HG03571 (cell line): Measurements from ENCODE around the gene IL36A.

Experiments
- ATAC-seq: cut with Tn5 transposase; IDR thresholded peaks from one replicate; pipeline ENCODE4 v1.9.1; 2021; ENCODE audit not compliant: unreplicated experiment

IL36A gene, protein sequence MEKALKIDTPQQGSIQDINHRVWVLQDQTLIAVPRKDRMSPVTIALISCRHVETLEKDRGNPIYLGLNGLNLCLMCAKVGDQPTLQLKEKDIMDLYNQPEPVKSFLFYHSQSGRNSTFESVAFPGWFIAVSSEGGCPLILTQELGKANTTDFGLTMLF

DNA sequence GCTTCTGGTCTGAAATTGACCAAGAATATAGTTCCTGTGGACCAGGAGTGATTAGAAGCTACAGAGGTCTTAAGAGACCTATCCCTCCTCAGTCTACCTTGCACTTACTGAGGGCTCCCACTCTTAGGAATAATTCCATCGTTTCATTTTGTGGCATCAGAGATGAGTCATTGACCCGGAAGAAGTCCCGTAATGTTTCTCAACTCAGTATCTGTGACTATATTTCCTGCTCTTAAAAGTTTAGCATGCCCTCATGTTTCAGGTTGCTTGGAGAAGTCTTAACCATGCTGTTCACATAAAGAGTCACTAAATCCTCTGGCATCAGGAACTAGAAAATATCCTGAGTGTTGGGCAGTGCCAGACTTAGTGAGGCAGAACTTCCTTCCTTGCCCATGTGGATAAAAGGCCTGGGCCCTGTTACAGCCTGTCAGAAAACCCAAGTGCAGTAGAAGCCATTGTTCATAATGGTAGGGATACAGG lies at the start of gene IL36A:
Gene IL36A, plus strand, starts transcription at position 430 of the 480 bp plus-strand sequence. CDS start 413 bp downstream, outside the sequence.
- ATAC-seq = no peak

DNA sequence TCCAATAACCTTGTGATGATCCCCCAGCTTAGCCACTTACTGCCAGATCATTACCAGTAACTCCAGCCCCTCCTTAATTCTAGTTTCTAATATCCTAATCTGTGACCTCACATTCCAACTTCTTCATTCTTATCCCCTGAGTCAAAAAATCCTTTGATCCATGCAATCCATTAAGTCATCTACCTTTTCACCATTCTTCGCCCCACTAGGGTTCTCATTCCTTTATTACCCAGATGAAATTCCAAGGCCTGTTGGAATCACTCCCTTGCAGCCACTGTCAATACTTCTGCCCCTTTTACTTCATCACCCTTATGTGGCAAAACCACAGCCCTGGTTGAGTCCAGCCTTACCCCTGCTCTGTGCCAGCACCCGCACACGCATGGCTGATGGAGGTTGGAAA lies 47.7 kb upstream of the IL36A start:
- ATAC-seq = no peak

DNA sequence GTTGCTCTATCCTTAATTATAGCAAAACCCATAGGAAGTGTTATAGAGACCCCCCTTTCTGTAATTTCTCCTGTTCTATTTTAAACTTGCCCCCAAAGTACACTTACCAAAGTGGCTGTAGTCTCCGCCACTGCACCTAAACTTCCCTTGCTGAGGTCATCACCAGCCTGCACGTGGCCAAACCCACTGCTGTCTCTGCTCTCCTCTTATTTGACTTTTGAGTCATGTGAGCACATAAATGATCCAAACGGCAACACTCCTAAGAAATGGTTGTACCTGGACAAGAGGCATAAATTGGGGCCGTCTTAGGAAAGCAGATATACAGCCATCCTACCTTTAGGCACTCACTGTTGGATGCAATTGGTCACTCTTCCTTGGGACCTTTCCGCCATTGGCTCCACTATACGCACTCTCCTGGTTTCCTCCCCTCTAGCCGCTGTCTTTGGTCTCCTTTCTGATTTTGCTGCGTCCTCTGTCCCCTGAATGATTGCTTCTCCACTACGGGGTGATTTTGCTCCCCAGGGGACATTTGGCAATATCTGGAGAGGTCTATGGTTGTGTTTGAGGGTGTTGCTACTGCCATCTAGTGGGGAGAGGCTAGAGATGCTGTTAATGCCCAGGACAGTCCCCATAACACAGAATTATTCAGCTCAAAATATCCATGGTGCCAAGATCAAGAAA lies 46.7 kb upstream of the IL36A start:
- ATAC-seq = no peak

DNA sequence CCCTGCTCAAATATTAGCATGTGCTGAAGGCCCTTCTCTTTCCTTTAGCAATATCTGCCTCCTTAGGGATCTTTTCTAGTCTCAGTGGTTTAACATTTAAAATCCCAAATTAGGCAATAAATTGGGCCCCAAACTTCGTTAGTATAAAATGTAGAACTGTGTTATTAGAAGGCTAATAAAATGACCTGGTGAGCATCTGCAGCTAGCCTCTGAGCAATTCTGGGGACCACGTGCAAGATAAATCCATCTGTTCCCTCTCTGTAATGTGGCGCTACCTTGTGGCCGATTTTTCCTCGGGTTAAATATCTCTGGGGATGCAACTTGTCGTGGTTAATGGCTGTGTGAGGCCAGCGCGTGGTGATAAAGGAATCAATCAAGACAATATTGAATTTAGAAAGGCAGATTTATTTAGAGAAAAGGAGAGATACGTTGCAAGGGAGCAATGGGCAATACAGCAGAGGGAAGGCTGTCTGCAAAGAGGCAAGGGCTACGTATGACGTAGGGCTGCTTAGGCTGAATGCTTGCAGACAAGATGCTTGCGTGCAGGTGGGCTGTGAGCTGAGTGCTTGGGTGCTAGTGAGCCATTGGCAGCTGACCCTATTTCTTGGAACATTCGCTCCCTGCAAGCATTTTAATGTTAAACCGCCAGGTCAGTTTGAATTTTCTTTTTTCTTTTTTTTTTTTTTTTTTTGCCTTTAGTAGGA lies 46.0 kb upstream of the IL36A start:
- no peak for ATAC-seq

DNA sequence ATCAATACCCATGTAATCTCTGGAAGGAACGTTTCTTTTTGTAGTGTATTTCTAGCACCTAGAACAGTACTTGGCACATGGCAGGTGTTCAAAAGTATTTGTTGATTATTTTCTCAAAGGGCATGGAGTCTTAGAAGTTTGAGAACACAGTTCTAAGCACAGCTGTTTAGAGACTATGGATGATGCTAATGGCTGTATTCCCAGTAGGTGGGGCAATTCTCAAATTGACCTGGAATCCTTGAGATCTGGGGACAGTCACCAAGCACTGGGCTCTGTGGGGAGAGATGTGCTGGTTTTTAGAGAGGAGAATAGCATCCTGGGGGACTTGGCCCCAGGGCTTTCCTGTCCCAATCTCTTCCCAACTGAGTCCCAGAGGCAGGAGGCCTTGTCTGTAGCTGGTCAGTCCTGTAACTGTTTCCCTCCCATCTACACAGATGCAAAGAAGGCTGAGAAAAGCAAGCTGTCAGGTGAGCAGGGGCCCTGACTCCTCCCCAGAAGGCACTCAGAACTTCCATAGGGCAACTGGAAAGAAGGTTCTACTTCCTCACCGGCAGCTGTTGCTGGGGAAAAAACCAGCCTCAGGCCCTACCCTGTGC lies 44.9 kb upstream of the IL36A start:
- ATAC-seq = no peak

DNA sequence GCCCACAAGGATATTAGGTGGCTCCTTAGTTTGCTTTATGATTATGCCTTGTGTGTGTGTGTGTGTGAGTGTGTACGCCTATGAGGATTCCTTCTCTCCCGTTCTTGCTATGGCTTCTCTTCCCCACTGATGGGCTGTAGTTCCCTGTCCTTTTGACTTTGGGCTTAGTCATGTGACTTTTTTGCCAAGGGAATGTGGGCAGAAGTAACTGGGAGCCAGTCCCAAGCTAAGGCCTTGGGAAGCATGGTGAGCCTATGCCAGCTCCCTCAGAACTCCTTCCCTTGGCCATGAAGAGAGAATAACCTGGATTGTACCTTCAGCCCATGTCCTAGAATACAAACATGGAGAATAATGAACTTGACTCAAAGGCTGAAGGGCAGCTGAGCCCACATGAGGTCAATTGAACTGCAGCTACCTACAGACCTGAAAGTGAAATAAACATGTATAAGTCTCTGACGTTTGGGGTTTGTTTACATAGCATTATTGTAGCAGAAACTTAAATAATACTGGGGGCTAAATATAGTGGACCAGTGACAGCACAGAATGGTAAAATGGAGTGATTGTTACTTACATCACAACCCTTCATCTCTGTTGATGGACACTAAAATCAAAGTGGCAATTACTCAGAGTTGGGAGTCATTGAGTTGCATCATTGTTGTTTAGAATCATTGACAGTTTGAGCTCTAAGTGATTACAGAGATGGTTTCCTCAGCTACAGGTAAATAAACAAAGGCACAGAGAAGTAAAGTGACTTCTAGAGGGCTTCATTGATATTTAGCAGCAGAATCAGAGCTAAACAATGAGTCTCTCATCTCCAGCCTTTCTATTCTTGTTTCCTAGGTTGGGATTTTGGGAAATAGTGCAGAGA lies 42.7 kb upstream of the IL36A start:
- no peak for ATAC-seq

DNA sequence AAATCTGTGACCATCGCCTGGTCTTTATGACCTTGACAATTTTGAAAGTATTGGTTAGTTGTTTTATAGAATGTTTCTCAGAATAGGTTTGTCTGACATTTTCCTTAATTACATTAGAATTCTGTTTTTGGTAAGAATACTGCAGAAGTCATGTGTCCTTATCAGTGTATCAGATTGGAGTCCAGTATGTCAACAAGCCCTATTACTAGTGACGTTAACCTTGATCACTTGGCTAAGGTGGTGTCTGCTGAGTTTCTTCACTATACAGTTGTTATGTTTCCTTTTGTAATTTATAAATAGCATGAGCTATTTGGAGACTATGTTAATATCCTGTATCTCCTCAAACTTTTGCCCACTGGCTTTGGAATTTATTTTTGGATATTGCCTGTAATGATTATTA lies 38.2 kb upstream of the IL36A start:
- ATAC-seq = no peak

DNA sequence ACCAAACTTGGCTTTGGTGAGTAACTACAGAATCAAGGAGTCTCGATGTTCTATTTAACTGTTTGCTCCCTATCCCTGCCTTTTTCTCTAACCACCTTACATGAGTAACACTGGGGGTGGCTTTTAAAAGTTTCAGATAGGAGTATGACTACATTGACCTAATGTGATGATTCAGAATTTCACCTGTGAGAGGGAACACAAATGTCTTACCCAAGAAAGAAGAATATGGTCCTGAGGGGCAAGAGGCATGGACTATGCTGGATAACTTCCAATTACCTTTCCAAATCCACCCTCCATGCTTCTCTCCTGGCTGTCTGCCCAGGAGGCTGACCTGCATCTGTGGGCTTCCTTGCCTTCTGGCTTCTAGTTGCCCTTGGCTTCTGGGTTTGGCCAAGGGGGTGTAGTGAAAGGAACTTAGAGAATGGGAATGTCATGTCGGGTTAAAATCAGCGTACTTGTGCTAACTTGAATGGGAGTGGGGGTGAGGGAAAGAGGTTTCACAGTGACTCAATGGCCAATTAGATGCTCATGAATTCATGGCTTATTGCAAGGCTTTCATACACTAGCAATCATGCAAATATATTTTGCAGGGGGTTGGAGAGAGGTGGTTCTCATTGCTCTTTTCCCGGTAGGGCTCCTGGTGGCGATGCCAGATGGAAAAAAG lies 32.7 kb upstream of the IL36A start:
- no peak for ATAC-seq

DNA sequence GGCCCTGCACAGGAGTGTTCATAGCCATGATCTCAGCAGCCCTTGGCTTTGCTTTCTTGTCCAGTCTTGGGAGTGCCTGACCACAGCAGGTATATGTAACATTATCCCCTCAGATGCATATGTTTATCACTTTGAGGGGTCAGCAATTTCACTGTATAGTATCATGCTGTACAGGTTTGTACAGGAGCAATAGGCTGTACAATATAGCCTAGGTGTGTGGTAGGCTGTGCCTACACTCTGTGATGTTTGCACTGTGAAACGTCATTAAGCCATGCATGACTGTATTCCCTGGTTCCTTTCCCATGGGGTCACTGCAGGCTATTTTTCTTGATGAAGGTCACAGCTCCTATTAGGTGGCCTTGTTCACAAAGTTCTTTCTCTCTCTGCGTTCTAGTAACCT lies 32.1 kb upstream of the IL36A start:
- ATAC-seq = no peak

DNA sequence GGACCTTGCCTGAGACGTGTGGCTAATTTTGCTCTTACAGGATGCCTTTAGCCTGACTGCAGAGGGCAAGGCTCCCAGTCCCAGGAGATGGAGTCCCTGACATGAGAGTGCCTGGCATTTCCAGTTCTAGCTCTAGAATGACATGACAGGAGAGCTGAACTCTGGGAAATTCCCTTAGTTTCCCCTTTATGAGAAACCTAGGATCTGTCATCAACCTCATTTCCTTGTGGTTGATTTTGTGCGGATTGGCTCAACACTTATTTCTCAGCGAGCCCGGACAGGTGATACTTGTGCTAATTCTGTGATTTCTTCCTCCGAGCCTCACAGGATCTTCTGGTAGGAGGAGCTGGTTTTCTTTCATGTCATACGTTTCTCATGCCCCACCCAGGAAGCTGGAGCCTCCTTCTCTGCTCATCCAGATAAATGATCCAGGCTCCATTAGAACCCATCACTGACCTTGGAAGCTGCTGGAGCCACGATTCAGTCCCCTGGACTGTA lies 27.7 kb upstream of the IL36A start, which contains the start of gene IL36G:
Gene IL36G, plus strand, starts transcription at position 448 of the 498 bp plus-strand sequence. CDS start 633 bp downstream, outside the sequence.
- no peak for ATAC-seq

DNA sequence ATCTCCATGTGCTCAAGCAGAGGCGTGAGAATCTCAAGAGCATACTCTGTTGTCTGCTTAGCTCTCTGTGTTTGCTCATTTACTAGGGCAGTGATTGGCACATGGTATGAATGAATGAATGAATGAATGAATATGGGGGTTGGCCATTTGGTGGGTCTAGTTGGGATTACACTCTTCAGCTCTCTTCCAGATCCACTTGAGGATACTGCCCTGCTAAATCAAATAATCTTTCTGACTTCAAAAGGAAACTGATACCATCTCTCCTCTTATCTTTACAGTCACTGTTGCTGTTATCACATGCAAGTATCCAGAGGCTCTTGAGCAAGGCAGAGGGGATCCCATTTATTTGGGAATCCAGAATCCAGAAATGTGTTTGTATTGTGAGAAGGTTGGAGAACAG lies 25.5 kb upstream of the IL36A start:
- ATAC-seq = no peak

DNA sequence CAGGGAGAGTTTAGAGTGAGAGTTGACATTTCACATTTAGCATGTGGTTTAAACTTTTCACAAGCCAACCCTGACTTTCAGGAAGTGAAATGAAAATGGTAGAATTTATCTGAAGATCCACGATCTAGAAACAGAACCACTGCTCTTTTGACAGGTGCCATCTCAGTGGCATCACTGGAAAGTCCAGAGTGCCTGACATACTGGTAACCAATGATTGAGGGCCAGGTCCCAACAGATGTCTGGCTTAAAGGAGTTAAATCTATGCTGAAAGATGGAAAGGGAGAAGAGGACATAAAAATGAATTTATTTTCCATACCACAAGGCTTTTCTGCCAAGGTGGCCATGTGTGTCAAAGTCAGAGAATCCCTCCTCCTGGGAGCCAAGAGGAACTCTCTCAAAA lies 24.7 kb upstream of the IL36A start:
- no peak for ATAC-seq

DNA sequence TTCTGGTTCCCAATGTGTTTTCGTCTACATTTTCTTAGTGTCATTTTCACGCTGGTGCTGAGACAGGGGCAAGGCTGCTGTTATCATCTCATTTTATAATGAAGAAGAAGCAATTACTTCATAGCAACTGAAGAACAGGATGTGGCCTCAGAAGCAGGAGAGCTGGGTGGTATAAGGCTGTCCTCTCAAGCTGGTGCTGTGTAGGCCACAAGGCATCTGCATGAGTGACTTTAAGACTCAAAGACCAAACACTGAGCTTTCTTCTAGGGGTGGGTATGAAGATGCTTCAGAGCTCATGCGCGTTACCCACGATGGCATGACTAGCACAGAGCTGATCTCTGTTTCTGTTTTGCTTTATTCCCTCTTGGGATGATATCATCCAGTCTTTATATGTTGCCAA lies 20.2 kb upstream of the IL36A start:
- ATAC-seq = no peak

DNA sequence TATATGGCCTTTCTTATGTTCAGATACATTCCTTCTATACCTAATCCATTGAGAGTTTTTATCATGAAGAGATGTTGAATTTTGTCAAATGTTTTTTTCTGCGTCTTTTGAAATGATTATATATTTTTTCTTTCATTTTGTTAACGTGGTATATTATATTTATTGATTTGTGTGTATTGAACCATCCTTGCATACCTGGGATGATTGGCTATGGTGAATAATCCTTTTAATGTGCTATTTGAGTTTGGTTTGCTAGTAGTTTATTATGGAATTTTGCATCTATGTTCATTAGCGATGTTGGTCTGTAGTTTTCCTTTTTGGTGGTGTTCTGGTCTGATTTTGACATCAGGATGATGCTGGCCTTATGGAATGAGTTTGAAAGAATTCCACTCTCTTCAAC lies 15.6 kb upstream of the IL36A start:
- ATAC-seq = no peak

DNA sequence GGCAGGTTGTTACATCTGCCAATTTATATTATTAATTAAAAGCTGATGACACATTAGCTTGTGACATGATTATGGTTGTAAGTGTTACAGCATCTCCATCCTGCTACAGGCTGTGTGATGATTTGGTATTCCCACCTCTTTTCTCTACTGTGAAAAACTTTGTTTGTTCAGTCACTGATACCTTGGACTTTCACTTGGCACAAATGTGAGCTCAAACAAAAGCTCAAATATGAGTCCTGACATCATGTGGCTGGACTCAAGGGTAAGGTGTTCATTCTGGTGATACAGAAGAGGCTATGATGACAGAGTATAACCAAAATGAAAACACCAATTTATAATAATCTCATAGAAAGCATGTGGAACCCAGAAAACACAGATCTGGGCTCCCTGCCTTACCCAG lies 11.4 kb upstream of the IL36A start:
- no peak for ATAC-seq

DNA sequence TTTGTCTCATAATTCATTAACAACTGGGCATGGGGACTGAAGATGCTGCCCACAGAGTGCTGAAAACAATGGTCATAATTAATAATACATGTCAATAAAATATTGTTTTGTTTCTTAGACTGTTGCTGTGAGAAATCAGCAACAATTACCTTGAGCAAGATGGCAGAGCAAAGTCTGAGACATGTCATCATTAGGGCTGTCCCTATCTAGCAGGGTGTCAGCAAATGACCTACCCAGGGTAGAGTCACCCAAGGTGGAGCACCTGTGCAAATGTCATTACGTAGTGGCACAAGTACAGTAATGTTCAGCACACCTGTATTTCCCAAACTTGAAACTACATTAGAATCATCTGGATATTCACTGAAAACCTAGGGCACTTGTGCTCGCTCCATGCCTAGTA lies 10.6 kb upstream of the IL36A start:
- no peak for ATAC-seq

DNA sequence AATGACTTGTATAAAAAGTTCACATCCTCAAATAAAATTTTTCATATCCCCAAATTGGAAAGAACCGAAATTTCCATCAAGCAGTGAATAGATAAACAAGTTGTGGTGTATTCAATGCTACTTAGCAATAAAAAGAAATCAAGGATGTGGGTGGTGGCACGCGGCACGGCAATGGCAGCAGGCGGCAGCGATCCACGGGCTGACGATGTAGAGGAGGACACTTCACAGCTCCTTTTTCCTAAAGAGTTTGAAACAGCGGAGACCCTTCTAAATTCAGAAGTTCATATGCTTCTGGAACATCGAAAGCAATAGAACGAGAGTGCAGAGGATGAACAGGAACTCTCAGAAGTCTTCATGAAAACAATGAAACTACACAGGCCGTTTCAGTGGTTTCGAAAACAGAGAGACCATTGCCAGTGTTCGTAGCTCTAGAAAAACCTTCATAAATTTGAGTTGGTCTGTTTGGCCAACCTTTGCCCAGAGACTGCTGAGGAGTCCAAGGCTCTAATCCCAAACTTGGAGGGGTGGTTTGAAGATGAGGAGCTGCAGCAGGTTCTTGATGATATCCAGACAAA lies 9.8 kb upstream of the IL36A start:
- ATAC-seq = no peak

DNA sequence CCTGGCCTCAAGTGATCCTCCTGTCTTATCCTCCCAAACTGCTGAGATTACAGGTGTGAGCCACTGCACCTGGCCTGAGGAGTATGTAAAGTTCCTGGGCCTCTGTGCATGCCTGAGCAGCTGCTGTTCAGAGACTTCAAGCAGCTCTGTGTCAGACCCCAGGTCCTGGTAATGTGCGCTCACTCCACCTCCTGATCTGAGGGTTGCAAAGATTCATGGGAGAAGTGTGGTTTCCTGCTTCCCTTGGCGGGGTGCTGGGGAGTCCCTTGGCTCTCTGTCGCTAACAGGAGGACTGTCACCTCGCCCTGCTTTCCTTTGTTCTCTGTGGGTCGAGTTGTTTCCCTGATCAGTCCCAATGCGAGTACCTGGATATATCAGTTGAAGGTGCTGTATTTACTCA lies 8.6 kb upstream of the IL36A start:
- ATAC-seq = no peak

DNA sequence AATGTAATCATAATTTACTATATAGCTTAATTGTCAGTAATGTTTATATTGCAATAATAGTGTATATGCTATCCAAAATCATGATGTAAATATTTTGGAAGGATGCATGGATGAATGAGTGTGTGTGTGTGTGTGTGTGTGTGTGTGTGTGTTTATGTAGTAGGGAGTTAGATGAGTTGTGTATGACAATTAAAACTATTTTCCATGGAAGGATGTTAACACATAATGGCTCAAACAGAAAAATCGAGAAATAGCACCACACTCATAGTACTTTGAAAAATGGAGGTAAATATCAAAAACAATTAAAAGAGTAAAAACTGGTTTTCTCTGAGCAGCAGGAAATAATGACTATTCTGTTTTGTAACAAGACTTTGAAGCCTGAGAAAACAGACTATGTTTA lies 8.1 kb upstream of the IL36A start:
- ATAC-seq = no peak

DNA sequence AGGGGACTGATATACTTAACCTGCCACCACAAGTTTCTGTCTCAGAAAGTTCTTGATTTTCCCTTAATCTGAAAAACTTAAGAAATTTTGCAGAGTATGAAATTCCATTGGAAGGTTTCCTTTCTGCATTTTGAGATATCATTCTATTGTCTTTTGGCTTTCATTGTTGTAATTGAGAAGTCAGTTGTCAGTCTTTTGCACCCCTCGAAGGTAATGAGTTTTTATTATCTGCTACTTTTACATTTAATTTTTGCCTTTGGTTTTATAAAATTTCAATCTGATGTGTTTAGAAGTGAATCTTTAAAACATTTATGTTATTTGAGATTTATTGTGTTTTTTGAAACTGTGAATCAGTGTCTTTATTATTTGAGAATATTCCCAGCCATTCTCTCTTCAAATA lies 4.8 kb upstream of the IL36A start:
- ATAC-seq = no peak
